H9 (cell line): ENCODE results near the gene FBXO31. TPM values are rescaled to one million over a fixed set of nuclear protein-coding genes. Genes with fewer than 3 reads are reported as not detected.
A peak's percentile ranks its signal among the peaks of the same experiment; 100 is the strongest.

Source experiments
- DNase-seq: peaks from one replicate; pipeline ENCODE4 v3.0.0-alpha.2; 2017
- H2AFZ ChIP-seq: one replicate; pipeline ENCODE4 v1.6.1; 2013; ENCODE audit warnings: mild to moderate bottlenecking, low read length, control low read depth, moderate library complexity
- H2AK5ac ChIP-seq: 2 replicates; pipeline ENCODE4 v1.6.1; 2013; ENCODE audit warnings: low read length, control low read depth, mixed read lengths; ENCODE audit not compliant: insufficient read length
- H2BK120ac ChIP-seq: one replicate; pipeline ENCODE4 v1.6.1; 2013; ENCODE audit warnings: low read depth, mild to moderate bottlenecking, low read length, control low read depth, inconsistent platforms; ENCODE audit not compliant: poor library complexity, severe bottlenecking
- H2BK12ac ChIP-seq: 2 replicates; pipeline ENCODE4 v1.6.1; 2013; ENCODE audit warnings: low read length, control low read depth, mixed read lengths, low read depth; ENCODE audit not compliant: insufficient read length
- H2BK15ac ChIP-seq: 2 replicates; pipeline ENCODE4 v1.6.1; 2013; ENCODE audit warnings: low read depth, low read length, control low read depth
- H2BK20ac ChIP-seq: one replicate; pipeline ENCODE4 v1.6.1; 2013; ENCODE audit warnings: low read depth, mild to moderate bottlenecking, low read length, control low read depth, inconsistent platforms; ENCODE audit not compliant: poor library complexity, severe bottlenecking
- H2BK5ac ChIP-seq: 2 replicates; pipeline ENCODE4 v1.6.1; 2013; ENCODE audit warnings: low read length, control low read depth, mixed read lengths; ENCODE audit not compliant: insufficient read length
- H3K14ac ChIP-seq: 2 replicates; pipeline ENCODE4 v1.6.1; 2013; ENCODE audit warnings: low read length, control low read depth; ENCODE audit not compliant: insufficient read depth
- H3K18ac ChIP-seq: 2 replicates; pipeline ENCODE4 v1.6.1; 2013; ENCODE audit warnings: low read depth, mild to moderate bottlenecking, mixed read lengths, low read length, control low read depth; ENCODE audit not compliant: insufficient read length
- H3K23ac ChIP-seq: 2 replicates; pipeline ENCODE4 v1.6.1; 2013; ENCODE audit warnings: low read length, control low read depth, mixed read lengths, low read depth; ENCODE audit not compliant: insufficient read length
- H3K23me2 ChIP-seq: 2 replicates; pipeline ENCODE4 v1.6.1; 2013; ENCODE audit warnings: low read depth, mild to moderate bottlenecking, mixed read lengths, low read length, control low read depth; ENCODE audit not compliant: insufficient read length, poor library complexity, severe bottlenecking
- H3K27ac ChIP-seq: 2 replicates; pipeline ENCODE4 v1.5.1; 2013; ENCODE audit warnings: low read length, control low read depth, mixed read lengths, low read depth; ENCODE audit not compliant: insufficient read length
- H3K27me3 ChIP-seq: 2 replicates; pipeline ENCODE4 v1.6.1; 2013; ENCODE audit warnings: low read length, control low read depth, inconsistent platforms; ENCODE audit not compliant: insufficient read depth
- H3K4ac ChIP-seq: 2 replicates; pipeline ENCODE4 v1.6.1; 2013; ENCODE audit warnings: low read depth, mild to moderate bottlenecking, control low read depth, inconsistent platforms, low read length, moderate library complexity
- H3K4me1 ChIP-seq: 2 replicates; pipeline ENCODE4 v1.6.1; 2013; ENCODE audit warnings: low read length, control low read depth, inconsistent platforms; ENCODE audit not compliant: insufficient read depth
- H3K4me2 ChIP-seq: 2 replicates; pipeline ENCODE4 v1.6.1; 2013; ENCODE audit warnings: low read length, control low read depth, mixed read lengths; ENCODE audit not compliant: insufficient read length, insufficient read depth
- H3K56ac ChIP-seq: 2 replicates; pipeline ENCODE4 v1.6.1; 2013; ENCODE audit warnings: low read depth, mild to moderate bottlenecking, mixed read lengths, low read length, control low read depth; ENCODE audit not compliant: insufficient read length
- H3K79me1 ChIP-seq: 2 replicates; pipeline ENCODE4 v1.6.1; 2013; ENCODE audit warnings: low read depth, mild to moderate bottlenecking, moderate library complexity, low read length, control low read depth, inconsistent platforms; ENCODE audit not compliant: insufficient read depth, poor library complexity, severe bottlenecking
- H3K79me2 ChIP-seq: 2 replicates; pipeline ENCODE4 v1.6.1; 2013; ENCODE audit warnings: low read length, control low read depth, inconsistent platforms; ENCODE audit not compliant: insufficient read depth
- H3K9ac ChIP-seq: 2 replicates; pipeline ENCODE4 v1.6.1; 2013; ENCODE audit warnings: low read length, control low read depth, mixed read lengths; ENCODE audit not compliant: insufficient read length; ENCODE audit errors: extremely low read depth
- H3K9me3 ChIP-seq: one replicate; pipeline ENCODE4 v1.6.1; 2013; ENCODE audit warnings: low read depth, low read length, inconsistent platforms; ENCODE audit not compliant: control insufficient read depth
- H3T11ph ChIP-seq: one replicate; pipeline ENCODE4 v1.6.1; 2013; ENCODE audit warnings: mild to moderate bottlenecking, low read length, control low read depth, inconsistent platforms
- H4K20me1 ChIP-seq: one replicate; pipeline ENCODE4 v1.6.1; 2013; ENCODE audit not compliant: control insufficient read depth, insufficient read length, insufficient read depth
- H4K5ac ChIP-seq: 2 replicates; pipeline ENCODE4 v1.6.1; 2013; ENCODE audit warnings: low read depth, mild to moderate bottlenecking, mixed read lengths, low read length, control low read depth; ENCODE audit not compliant: insufficient read length
- H4K8ac ChIP-seq: replicated peaks from 2 replicates; pipeline ENCODE4 v1.6.1; 2013; ENCODE audit warnings: low read length, control low read depth, mixed read lengths, low read depth; ENCODE audit not compliant: insufficient read length
- H4K91ac ChIP-seq: 2 replicates; pipeline ENCODE4 v1.6.1; 2013; ENCODE audit warnings: low read depth, mild to moderate bottlenecking, moderate library complexity, mixed read lengths, low read length, control low read depth; ENCODE audit not compliant: insufficient read length
- H3K27ac Mint-ChIP-seq, 3 experiments: 2 replicates in 2 of 3; 3 replicates in 1 of 3; pipeline ENCODE4 v1.8.0; 2020 to 2021; ENCODE audit warnings: mixed read lengths in 3 of 3, mild to moderate bottlenecking in 1 of 3, moderate library complexity in 1 of 3
- H3K27me3 Mint-ChIP-seq: 2 replicates; pipeline ENCODE4 v1.8.0; 2021; ENCODE audit warnings: low read depth, mild to moderate bottlenecking, moderate library complexity, mixed read lengths
- H3K36me3 Mint-ChIP-seq, 3 experiments: 2 replicates in 2 of 3; 3 replicates in 1 of 3; pipeline ENCODE4 v1.8.0; 2020 to 2021; ENCODE audit warnings: low read depth in 3 of 3, mixed read lengths in 3 of 3; ENCODE audit not compliant: insufficient read depth in 1 of 3
- H3K4me1 Mint-ChIP-seq, 2 experiments: 2 replicates each; pipeline ENCODE4 v1.8.0; 2020; ENCODE audit warnings: mixed read lengths in 2 of 2
- H3K4me3 Mint-ChIP-seq, 2 experiments: 2 replicates in 1 of 2; 3 replicates in 1 of 2; pipeline ENCODE4 v1.8.0; 2020 to 2021; ENCODE audit warnings: mild to moderate bottlenecking in 2 of 2, mixed read lengths in 2 of 2, moderate library complexity in 1 of 2
- H3K9me3 Mint-ChIP-seq, 2 experiments: 2 replicates in 1 of 2; 3 replicates in 1 of 2; pipeline ENCODE4 v1.8.0; 2020; ENCODE audit warnings: mild to moderate bottlenecking in 2 of 2, mixed read lengths in 2 of 2, moderate library complexity in 1 of 2
- CTCF ChIP-seq: fragments of 200-600 bp; sonication (generic); conservative IDR thresholded peaks from 3 replicates; pipeline ENCODE4 v1.8.0; 2021; ENCODE audit warnings: antibody characterized with exemption, mild to moderate bottlenecking
- WGBS: extraction: QIAGEN DNeasy Blood & Tissue Kit; methylation state at CpG from one replicate; pipeline ENCODE4 v1.1.7; 2013; ENCODE audit warnings: missing lambda C conversion rate, low lambda C conversion rate, mixed read lengths; ENCODE audit not compliant: insufficient read length; ENCODE audit errors: extremely low coverage; 5-methylcytosine and 5-hydroxymethylcytosine counted together
- total RNA-seq: library from RNA; stranded (reverse); gene quantifications from 2 replicates; pipeline ENCODE4 v1.2.1, GENCODE V29; 2021

Gene FBXO31
- total RNA-seq, 1 experiment from 2014 or later = 24.2 TPM

GRCh38 chr16:87304951-87305350 lies 78.6 kb downstream of the FBXO31 start:
- H3K27ac ChIP-seq = no peak overlapping the region
- no peak overlapping the region for H4K91ac ChIP-seq
- peaks cover 5 to 7% of the 10 kb centered on the region in 2 experiments; a peak in 4 of 5 replicates for H3K9me3 Mint-ChIP-seq
- no peak overlapping the region for H3K14ac ChIP-seq
- H3K27ac Mint-ChIP-seq = peak overlapping the region in 1 of 3 experiments; percentile 22; a peak in 1 of 7 replicates
- no peaks in the 10 kb centered on the region for H3K9me3 ChIP-seq
- H3K4ac ChIP-seq = no peak overlapping the region
- no peaks in the 10 kb centered on the region for H3K79me2 ChIP-seq
- H3K9ac ChIP-seq = no peak overlapping the region
- no peaks in the 10 kb centered on the region for H3K4me1 ChIP-seq
- no peak overlapping the region for H2BK5ac ChIP-seq
- no peaks in the 10 kb centered on the region for H3K79me1 ChIP-seq
- H4K8ac ChIP-seq = no peak overlapping the region
- no peak overlapping the region for H2BK120ac ChIP-seq
- DNase-seq = no peak
- peaks cover 3 to 7% (median 4%) of the 10 kb centered on the region in 3 experiments; a peak in 4 of 7 replicates for H3K36me3 Mint-ChIP-seq
- no peak overlapping the region for H2BK15ac ChIP-seq
- no peak overlapping the region for H4K5ac ChIP-seq
- no peak overlapping the region for H2AK5ac ChIP-seq
- no peak overlapping the region for H3K23ac ChIP-seq
- H2BK12ac ChIP-seq = no peak overlapping the region
- H2AFZ ChIP-seq = no peak overlapping the region
- WGBS = no CpG with 5 or more reads among the region's 10 CpGs
- H3K56ac ChIP-seq = no peak overlapping the region
- H3K23me2 ChIP-seq = no peaks in the 10 kb centered on the region
- no peaks in the 10 kb centered on the region for H4K20me1 ChIP-seq
- no peak overlapping the region for H3K18ac ChIP-seq
- H3K27me3 Mint-ChIP-seq = no peaks in the 10 kb centered on the region
- H3K4me1 Mint-ChIP-seq = peaks cover 15 to 17% of the 10 kb centered on the region in 2 experiments
- TF ChIP-seq CTCF = no peak
- H3K4me3 Mint-ChIP-seq = no peak overlapping the region
- H3K4me2 ChIP-seq = no peak overlapping the region
- no peaks in the 10 kb centered on the region for H3K27me3 ChIP-seq
- H2BK20ac ChIP-seq = no peak overlapping the region
- no peak overlapping the region for H3T11ph ChIP-seq
